Lower leg skin (tissue), 3 donors: ENCODE measurements around the gene AAMP.
"Not testable (repeated sequence)": the region's sequence is repeated elsewhere in the genome, so short reads cannot be mapped to it uniquely, and the experiment has no call there.

Experiments
- CTCF ChIP-seq, 3 donors: fragments of 450-650 bp; IDR thresholded peaks; one replicate each; pipeline ENCODE4 v1.5.1; 2016; ENCODE audit warnings: antibody characterized with exemption in 3 of 3, mild to moderate bottlenecking in 3 of 3, moderate library complexity in 2 of 3
- POLR2A ChIP-seq, 2 donors: fragments of 450-650 bp; IDR thresholded peaks; one replicate each; pipeline ENCODE4 v1.6.1; 2016 to 2017; ENCODE audit warnings: antibody characterized with exemption in 2 of 2, mild to moderate bottlenecking in 1 of 2, moderate library complexity in 1 of 2

GRCh38 chr2:218311541-218312266, 41.8 kb upstream of the AAMP start:
- TF ChIP-seq POLR2A, CTCF (IDR thresholded peaks at IDR 0.05): not testable (repeated sequence)
